Endothelial cell (in vitro differentiated cells): ENCODE measurements around the gene CHAC1. TPM values are rescaled to one million over a fixed set of nuclear protein-coding genes. Genes with fewer than 3 reads are reported as not detected.

Experiments
- DNase-seq: peaks from one replicate; pipeline ENCODE4 v3.0.0; 2021; ENCODE audit warnings: low spot score
- H3K27ac Mint-ChIP-seq: one replicate; pipeline ENCODE4 v1.8.0; 2021; ENCODE audit warnings: mixed read lengths, inconsistent platforms; ENCODE audit not compliant: unreplicated experiment
- H3K27me3 Mint-ChIP-seq: one replicate; pipeline ENCODE4 v1.8.0; 2021; ENCODE audit warnings: mild to moderate bottlenecking, moderate library complexity, mixed read lengths, inconsistent platforms; ENCODE audit not compliant: unreplicated experiment
- H3K36me3 Mint-ChIP-seq: one replicate; pipeline ENCODE4 v1.8.0; 2021; ENCODE audit warnings: mild to moderate bottlenecking, low read depth, mixed read lengths, inconsistent platforms; ENCODE audit not compliant: unreplicated experiment
- H3K4me1 Mint-ChIP-seq: one replicate; pipeline ENCODE4 v1.8.0; 2021; ENCODE audit warnings: mild to moderate bottlenecking, mixed read lengths, inconsistent platforms; ENCODE audit not compliant: unreplicated experiment
- H3K4me3 Mint-ChIP-seq: one replicate; pipeline ENCODE4 v1.8.0; 2021; ENCODE audit warnings: mild to moderate bottlenecking, mixed read lengths, inconsistent platforms; ENCODE audit not compliant: unreplicated experiment
- H3K9me3 Mint-ChIP-seq: one replicate; pipeline ENCODE4 v1.8.0; 2021; ENCODE audit warnings: mixed read lengths, inconsistent platforms; ENCODE audit not compliant: unreplicated experiment
- CTCF ChIP-seq: fragments of 200-600 bp; sonication (generic); IDR thresholded peaks from one replicate; pipeline ENCODE4 v1.5.0; 2021; ENCODE audit warnings: antibody characterized with exemption; ENCODE audit not compliant: unreplicated experiment
- total RNA-seq: library from RNA; stranded (reverse); fragmentation: NEBNext Ultra II Directional; extraction: Animal tissue kit (Norgen Biotek cat#: 25700); gene quantifications from one replicate; pipeline ENCODE4 v1.2.1, GENCODE V29; 2021; ENCODE audit not compliant: unreplicated experiment

The CHAC1 gene
- total RNA-seq, 1 donor from 2014 or later = 16.4 TPM

- Mint-ChIP-seq H3K27me3 (peaks cover 15% of the 10 kb centered on the region), H3K36me3 (peaks cover 3% of the 10 kb centered on the region), H3K4me1 (peaks cover 6% of the 10 kb centered on the region), H3K9me3 (no peaks in the 10 kb centered on the region), H3K4me3 (no peak overlapping the region), H3K27ac (no peak overlapping the region)
- no peak for TF ChIP-seq CTCF
- DNase-seq = no peak
Measured at GRCh38 chr15:40964634-40965033, 11.4 kb downstream of the CHAC1 start.

DNA sequence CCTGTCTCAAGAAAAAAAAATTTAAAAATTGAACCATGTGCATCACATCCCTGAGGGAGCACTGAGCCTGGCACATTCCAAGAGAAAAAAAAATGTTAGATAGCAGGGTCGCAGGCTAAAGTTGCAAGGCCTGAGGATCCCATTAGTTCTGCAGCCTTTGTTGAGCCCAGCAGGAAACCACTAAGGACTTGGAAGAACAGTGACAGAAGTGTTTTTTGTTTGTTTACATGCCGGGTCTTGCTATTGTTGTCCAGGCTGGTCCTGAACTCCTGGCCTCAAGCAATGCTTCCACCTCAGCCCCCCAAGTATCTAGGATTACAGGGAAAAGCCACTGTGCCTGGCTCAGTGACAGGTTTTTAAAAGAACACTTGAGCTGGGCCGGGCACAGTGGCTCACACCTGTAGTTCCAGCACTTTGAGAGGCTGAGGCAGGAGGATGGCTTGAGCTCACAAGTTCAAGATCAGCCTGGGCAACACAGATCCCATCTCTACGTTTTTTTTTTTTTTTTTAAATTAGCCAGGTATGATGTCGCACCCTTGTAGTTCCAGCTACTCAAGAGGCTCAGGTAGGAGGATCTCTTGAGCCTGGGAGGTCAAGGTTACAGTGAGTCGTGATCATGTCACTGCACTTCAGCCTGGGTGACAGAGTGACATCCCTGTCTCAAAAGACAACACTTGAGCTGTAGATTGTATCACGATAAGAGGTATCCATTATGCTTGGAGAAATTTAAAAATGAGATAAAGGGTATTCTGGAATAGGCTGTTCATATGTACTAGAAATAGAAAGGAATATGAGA lies 15.2 kb downstream of the CHAC1 start:
- peaks cover 8% of the 10 kb centered on the region for H3K4me1 Mint-ChIP-seq
- peaks cover 3% of the 10 kb centered on the region for H3K36me3 Mint-ChIP-seq
- peak overlapping the region; percentile 42 for H3K27ac Mint-ChIP-seq
- TF ChIP-seq CTCF = no peak
- DNase-seq = no peak
- H3K27me3 Mint-ChIP-seq = peaks cover 2% of the 10 kb centered on the region
- H3K9me3 Mint-ChIP-seq = no peaks in the 10 kb centered on the region
- H3K4me3 Mint-ChIP-seq = no peak overlapping the region

GRCh38 chr15:40969363-40969762 lies 16.1 kb downstream of the CHAC1 start:
- H3K27me3 Mint-ChIP-seq = peaks cover 2% of the 10 kb centered on the region
- no peak overlapping the region for H3K4me3 Mint-ChIP-seq
- peaks cover 8% of the 10 kb centered on the region for H3K4me1 Mint-ChIP-seq
- no peak overlapping the region for H3K27ac Mint-ChIP-seq
- TF ChIP-seq CTCF = no peak
- H3K36me3 Mint-ChIP-seq = peaks cover 3% of the 10 kb centered on the region
- H3K9me3 Mint-ChIP-seq = no peaks in the 10 kb centered on the region
- no peak for DNase-seq

DNA sequence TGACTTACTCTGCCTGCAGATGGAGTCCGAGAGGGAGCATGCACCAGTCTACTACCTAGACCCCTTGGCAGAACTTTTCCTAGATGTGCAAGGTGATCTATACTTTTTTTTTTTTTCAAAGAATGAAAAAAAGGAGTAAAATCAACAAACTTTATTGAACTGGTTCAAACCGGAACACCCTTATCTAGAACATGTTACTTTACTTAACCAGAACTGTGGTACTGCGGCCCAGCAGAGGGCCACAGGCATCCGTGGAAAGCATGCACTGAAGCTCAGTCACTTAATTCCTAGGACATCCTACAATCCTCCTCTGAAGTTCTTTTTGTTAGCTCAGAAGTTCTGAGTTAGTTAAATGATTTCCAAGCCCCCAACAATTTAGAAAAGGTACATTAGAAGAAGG lies 21.6 kb downstream of the CHAC1 start:
- Mint-ChIP-seq H3K9me3 (no peaks in the 10 kb centered on the region), H3K4me1 (peaks cover 30% of the 10 kb centered on the region), H3K4me3 (no peak overlapping the region), H3K36me3 (peaks cover 13% of the 10 kb centered on the region), H3K27ac (no peak overlapping the region), H3K27me3 (peaks cover 6% of the 10 kb centered on the region)
- TF ChIP-seq CTCF = no peak
- no peak for DNase-seq

GRCh38 chr15:40976819-40977218 lies 23.5 kb downstream of the CHAC1 start:
- peaks cover 34% of the 10 kb centered on the region for H3K4me1 Mint-ChIP-seq
- no peak for TF ChIP-seq CTCF
- peaks cover 33% of the 10 kb centered on the region for H3K36me3 Mint-ChIP-seq
- H3K27me3 Mint-ChIP-seq = peaks cover 16% of the 10 kb centered on the region
- no peak overlapping the region for H3K4me3 Mint-ChIP-seq
- no peaks in the 10 kb centered on the region for H3K9me3 Mint-ChIP-seq
- DNase-seq = no peak
- peak overlapping the region; percentile 78 for H3K27ac Mint-ChIP-seq
